Skeletal muscle satellite cell (primary cell): ENCODE measurements around the gene RNF43.

Source experiments
- H3K27me3 ChIP-seq: 2 replicates; pipeline ENCODE4 v1.7.0; 2013; ENCODE audit warnings: low read length; ENCODE audit not compliant: control insufficient read depth, insufficient read depth
- H3K36me3 ChIP-seq: 2 replicates; pipeline ENCODE4 v1.7.0; 2013; ENCODE audit warnings: mild to moderate bottlenecking, control low read depth, low read length; ENCODE audit not compliant: insufficient read depth
- H3K4me1 ChIP-seq: 2 replicates; pipeline ENCODE4 v1.7.0; 2013; ENCODE audit warnings: low read length; ENCODE audit not compliant: control insufficient read depth, insufficient read depth
- H3K4me2 ChIP-seq: 2 replicates; pipeline ENCODE4 v1.7.0; 2013; ENCODE audit warnings: mild to moderate bottlenecking, low read length
- H3K4me3 ChIP-seq: 2 replicates; pipeline ENCODE4 v1.7.0; 2013; ENCODE audit warnings: low read length
- H3K9ac ChIP-seq: 2 replicates; pipeline ENCODE4 v1.7.0; 2013; ENCODE audit warnings: mild to moderate bottlenecking, low read depth, low read length, moderate library complexity
- H3K9me3 ChIP-seq: replicated peaks from 2 replicates; pipeline ENCODE4 v1.7.0; 2013; ENCODE audit warnings: mild to moderate bottlenecking, control low read depth, low read length

Gene RNF43

GRCh38 chr17:58379511-58379824, 37.9 kb downstream of the RNF43 start:
- Histone ChIP-seq H3K27me3 (peaks cover 44% of the 10 kb centered on the region), H3K4me3 (no peak overlapping the region), H3K36me3 (no peaks in the 10 kb centered on the region), H3K9ac (no peak overlapping the region), H3K4me2 (no peak overlapping the region), H3K4me1 (no peaks in the 10 kb centered on the region), H3K9me3 (no peaks in the 10 kb centered on the region)

- H3K4me2 ChIP-seq = no peak overlapping the region
- no peak overlapping the region for H3K9ac ChIP-seq
- no peaks in the 10 kb centered on the region for H3K9me3 ChIP-seq
- peaks cover 42% of the 10 kb centered on the region for H3K27me3 ChIP-seq
- H3K36me3 ChIP-seq = no peaks in the 10 kb centered on the region
- H3K4me3 ChIP-seq = no peak overlapping the region
- no peaks in the 10 kb centered on the region for H3K4me1 ChIP-seq
Observed at GRCh38 chr17:58378733-58379510, 38.4 kb downstream of the RNF43 start.

GRCh38 chr17:58377661-58378060, 39.7 kb downstream of the RNF43 start:
- Histone ChIP-seq H3K36me3 (no peaks in the 10 kb centered on the region), H3K4me2 (no peak overlapping the region), H3K4me1 (no peaks in the 10 kb centered on the region), H3K4me3 (no peak overlapping the region), H3K9me3 (no peaks in the 10 kb centered on the region), H3K27me3 (peaks cover 41% of the 10 kb centered on the region), H3K9ac (no peak overlapping the region)

- H3K4me2 ChIP-seq = no peak overlapping the region
- H3K9ac ChIP-seq = no peak overlapping the region
- no peaks in the 10 kb centered on the region for H3K4me1 ChIP-seq
- H3K27me3 ChIP-seq = peaks cover 38% of the 10 kb centered on the region
- H3K4me3 ChIP-seq = no peak overlapping the region
- H3K9me3 ChIP-seq = no peaks in the 10 kb centered on the region
- H3K36me3 ChIP-seq = no peaks in the 10 kb centered on the region
Observed at GRCh38 chr17:58377093-58377601, 40.2 kb downstream of the RNF43 start.

DNA sequence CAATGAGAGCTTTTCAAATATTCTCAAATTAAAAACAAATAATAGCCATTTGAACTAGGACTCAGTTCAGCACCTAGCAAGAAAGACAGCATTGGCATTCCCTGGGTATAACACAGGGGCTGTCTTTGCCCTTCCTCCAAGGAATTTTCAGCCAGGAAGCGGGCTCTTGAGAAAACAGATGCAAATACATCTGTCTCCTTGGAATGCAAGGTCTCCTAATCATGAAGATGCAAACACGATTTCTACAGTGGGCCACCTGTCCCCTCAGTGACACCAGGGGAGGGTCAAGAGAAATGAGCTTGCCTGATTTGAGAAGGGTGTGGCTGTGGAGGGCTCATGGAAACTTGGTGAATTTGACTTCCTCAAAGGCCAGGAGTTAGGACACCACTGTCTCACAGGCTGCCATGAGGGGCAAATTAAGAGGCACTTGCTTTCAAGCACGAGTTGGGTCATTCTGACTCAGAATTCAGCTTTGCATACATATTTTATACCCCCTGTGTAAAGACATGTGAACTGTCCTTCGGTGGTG, 40.8 kb downstream of the RNF43 start:
- Histone ChIP-seq H3K9me3 (no peaks in the 10 kb centered on the region), H3K9ac (no peak overlapping the region), H3K4me3 (no peak overlapping the region), H3K4me1 (no peaks in the 10 kb centered on the region), H3K4me2 (no peak overlapping the region), H3K36me3 (no peaks in the 10 kb centered on the region), H3K27me3 (peaks cover 34% of the 10 kb centered on the region)

DNA sequence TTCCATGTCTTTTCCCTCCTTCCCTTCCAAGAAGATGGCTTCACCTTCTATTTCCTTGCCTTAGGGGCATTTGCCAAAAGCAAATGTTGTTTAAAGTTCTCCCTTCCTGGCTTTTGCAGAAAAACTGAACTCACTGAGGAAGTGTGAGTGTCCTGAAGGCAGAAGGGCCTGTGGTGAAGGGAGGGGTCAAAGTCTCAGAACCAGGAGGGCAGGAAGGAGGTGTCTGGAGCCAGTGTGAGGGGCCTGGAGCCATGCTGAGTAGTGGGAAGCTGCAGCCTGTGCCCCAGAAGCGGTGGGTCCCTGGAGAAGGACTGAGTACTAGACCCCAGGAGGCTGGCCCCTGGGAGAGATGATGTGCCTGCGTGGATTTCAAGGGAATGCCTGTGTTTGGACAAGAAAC, 41.5 kb downstream of the RNF43 start:
- H3K4me3 ChIP-seq = no peak overlapping the region
- H3K9me3 ChIP-seq = no peaks in the 10 kb centered on the region
- H3K36me3 ChIP-seq = no peaks in the 10 kb centered on the region
- H3K4me1 ChIP-seq = no peaks in the 10 kb centered on the region
- no peak overlapping the region for H3K9ac ChIP-seq
- no peak overlapping the region for H3K4me2 ChIP-seq
- peaks cover 32% of the 10 kb centered on the region for H3K27me3 ChIP-seq

DNA sequence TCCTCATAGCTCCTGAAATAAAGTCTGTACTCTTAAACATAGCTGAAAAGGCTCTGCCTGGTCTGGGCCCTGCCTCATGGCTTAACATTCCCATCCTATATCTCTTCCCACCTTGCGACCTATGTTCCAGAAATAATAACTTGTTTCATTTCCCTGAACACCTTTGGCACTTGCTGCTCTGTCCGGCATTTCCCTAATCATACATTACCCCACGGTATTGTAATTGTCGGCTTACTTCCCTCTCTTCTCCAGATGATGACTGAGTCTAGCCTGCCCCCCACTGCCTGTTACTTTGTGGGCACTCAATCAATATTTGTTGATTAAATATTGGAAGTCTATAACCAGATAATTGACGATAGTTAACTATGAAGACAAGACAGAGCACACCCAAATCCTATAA, 42.1 kb downstream of the RNF43 start:
- H3K27me3 ChIP-seq = peaks cover 30% of the 10 kb centered on the region
- no peaks in the 10 kb centered on the region for H3K36me3 ChIP-seq
- H3K4me1 ChIP-seq = no peaks in the 10 kb centered on the region
- H3K4me2 ChIP-seq = no peak overlapping the region
- H3K9ac ChIP-seq = no peak overlapping the region
- H3K9me3 ChIP-seq = no peaks in the 10 kb centered on the region
- H3K4me3 ChIP-seq = no peak overlapping the region

DNA sequence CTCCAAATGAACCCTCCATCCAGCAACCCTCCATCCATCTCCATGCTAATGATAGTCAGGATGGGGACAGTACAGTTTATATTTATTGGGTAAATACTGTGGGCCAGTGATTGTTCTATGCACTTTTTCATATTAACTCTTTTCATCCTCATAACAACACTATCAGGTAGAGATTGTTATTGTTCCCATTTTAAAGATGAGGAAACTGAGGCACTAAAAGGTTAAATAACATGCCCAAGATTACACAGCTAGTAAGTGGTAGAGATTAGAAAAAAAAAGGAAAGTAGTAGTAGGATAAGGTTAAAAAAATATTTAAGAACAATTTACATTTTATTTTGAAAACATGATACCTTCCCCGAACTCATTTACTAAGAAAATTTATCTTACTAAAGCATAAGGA, 43.4 kb downstream of the RNF43 start:
- H3K4me2 ChIP-seq = no peak overlapping the region
- no peaks in the 10 kb centered on the region for H3K36me3 ChIP-seq
- H3K9me3 ChIP-seq = no peaks in the 10 kb centered on the region
- no peaks in the 10 kb centered on the region for H3K4me1 ChIP-seq
- peaks cover 24% of the 10 kb centered on the region for H3K27me3 ChIP-seq
- H3K4me3 ChIP-seq = no peak overlapping the region
- H3K9ac ChIP-seq = no peak overlapping the region

- H3K4me1 ChIP-seq = no peaks in the 10 kb centered on the region
- H3K4me3 ChIP-seq = no peak overlapping the region
- no peak overlapping the region for H3K4me2 ChIP-seq
- H3K9ac ChIP-seq = no peak overlapping the region
- no peaks in the 10 kb centered on the region for H3K9me3 ChIP-seq
- no peaks in the 10 kb centered on the region for H3K36me3 ChIP-seq
- H3K27me3 ChIP-seq = peaks cover 25% of the 10 kb centered on the region
Observed at GRCh38 chr17:58373003-58373402, 44.3 kb downstream of the RNF43 start.

GRCh38 chr17:58371300-58371950, 45.9 kb downstream of the RNF43 start:
- no peak overlapping the region for H3K4me2 ChIP-seq
- no peaks in the 10 kb centered on the region for H3K36me3 ChIP-seq
- H3K9ac ChIP-seq = no peak overlapping the region
- peaks cover 25% of the 10 kb centered on the region for H3K27me3 ChIP-seq
- no peaks in the 10 kb centered on the region for H3K9me3 ChIP-seq
- H3K4me1 ChIP-seq = no peaks in the 10 kb centered on the region
- no peak overlapping the region for H3K4me3 ChIP-seq

- Histone ChIP-seq H3K4me3 (no peak overlapping the region), H3K9ac (no peak overlapping the region), H3K9me3 (no peaks in the 10 kb centered on the region), H3K27me3 (peaks cover 25% of the 10 kb centered on the region), H3K36me3 (no peaks in the 10 kb centered on the region), H3K4me2 (no peak overlapping the region), H3K4me1 (no peaks in the 10 kb centered on the region)
Observed at GRCh38 chr17:58370716-58371115, 46.6 kb downstream of the RNF43 start.

DNA sequence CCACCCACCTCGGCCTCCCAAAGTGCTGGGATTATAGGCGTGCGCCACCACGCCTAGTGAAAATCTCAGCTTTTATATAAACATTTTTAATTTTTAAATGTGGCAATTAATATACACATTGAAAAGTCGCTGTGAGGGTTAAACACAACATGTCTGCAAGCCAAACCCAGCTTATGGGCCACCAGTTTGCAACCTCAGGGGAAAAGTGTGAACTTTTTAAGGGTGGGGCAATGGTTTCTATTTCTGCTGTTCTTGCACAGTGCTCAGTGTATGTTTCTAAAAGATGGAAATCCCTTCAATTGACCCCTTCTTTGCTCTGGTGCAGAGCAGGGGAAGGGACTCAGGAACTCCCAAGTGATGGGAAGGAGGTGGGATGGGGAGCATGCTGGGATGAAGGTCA, 47.0 kb downstream of the RNF43 start:
- Histone ChIP-seq H3K4me1 (no peaks in the 10 kb centered on the region), H3K27me3 (peaks cover 29% of the 10 kb centered on the region), H3K9ac (no peak overlapping the region), H3K36me3 (no peaks in the 10 kb centered on the region), H3K4me3 (no peak overlapping the region), H3K4me2 (no peak overlapping the region), H3K9me3 (no peaks in the 10 kb centered on the region)
